Ammon's horn (tissue), 1 donor: ENCODE data around the gene YIPF7.

Experiments
- DNase-seq: peaks from one replicate; pipeline ENCODE4 v3.0.0-alpha.2; 2016; ENCODE audit warnings: low spot score

Gene YIPF7

DNA sequence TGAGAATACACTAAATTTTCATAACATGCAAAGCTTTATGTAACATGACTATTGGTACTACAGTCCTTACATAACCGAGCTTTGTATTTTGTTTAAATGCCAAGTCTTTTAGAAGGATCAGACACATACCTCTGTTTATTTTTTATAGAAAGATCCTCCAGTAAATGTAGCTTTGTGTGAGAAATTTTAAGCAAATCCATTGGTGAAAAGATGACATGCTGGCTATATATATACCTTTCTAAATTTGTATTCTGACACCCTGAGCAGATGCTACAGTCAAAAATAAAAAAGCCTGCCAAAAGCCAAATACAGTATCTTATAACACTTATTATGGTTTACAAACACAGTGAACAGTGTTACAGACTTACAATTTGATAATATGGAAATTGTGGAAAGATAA, at the start of gene YIPF7:
Gene YIPF7, minus strand, starts transcription at position 201 of the 400 bp plus-strand sequence. CDS start 1,525 bp downstream, outside the sequence.
- DNase-seq: no peak

DNA sequence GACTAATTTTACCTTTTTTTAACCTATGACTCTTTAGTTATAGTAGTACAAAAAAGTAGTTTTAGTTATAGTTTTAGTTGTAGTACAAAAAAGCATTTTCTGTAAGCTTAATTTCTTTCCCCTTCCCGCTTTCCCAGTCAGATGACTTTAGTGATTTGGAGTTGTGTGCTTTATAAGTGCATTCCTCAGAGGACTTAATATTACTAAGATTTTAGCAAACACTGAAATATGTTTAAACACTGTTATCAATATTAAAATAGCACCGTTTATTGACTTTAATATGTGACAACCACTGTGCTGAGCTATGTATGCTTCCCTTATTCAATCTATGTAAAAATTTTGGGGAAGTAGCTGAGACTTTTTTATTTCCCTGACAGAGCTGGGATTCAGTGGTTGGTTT, 49.6 kb upstream of the YIPF7 start:
- DNase-seq: no peak

DNA sequence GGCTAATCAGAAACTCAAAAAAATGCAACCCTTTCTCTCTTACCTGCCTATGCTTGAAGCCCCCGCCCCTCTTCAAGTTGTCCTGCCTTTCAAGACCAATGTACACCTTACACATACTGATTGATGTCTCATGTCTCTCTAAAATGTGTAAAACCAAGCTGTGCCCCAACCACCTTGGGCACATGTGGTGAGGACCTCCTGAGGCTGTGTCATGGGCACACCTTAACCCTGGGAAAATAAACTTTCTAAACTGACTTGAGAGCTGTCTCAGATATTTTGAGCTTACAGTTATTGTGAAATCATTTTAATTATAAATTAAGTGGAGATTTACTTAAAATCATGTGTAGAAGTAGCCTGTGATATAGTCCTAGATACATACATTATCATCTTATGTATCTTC, 49.0 kb upstream of the YIPF7 start:
- DNase-seq: no peak

DNA sequence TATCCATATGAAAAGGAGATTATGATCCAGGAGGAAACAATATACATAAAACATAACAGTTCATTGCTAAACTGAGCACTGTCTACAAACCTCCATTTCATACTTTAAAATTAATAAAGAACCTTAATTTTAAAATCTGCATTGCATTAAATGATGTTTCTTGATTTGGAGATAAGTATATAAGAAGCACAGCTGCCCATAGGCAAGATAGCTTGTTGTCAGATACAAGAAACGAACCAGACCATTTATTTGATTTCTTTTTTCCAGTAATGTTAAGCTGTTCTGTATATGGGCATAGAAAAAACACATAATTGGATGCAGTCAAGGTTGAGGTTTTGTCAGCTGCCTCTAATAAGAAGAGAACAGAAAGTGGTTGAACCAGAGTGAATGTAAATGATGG, 33.2 kb upstream of the YIPF7 start:
- no peak for DNase-seq

DNA sequence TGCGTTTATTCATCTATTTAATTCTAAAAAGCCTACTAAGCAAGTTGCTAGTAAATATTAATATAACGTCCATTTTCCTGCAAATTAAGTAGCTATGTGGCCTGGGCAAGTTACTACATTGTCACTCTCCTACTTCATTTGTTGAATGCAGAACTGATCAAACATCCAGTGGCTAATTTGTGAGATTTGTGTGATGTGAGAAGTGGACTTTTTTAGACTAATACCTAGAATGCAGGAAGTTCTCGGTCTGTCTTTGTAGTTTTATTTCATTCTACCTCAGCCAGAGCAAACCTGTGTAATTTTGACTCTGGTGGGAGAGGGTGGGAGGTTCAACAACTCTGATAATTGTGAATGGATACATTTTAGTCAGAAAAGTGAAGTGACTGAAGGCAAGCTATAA, 27.6 kb upstream of the YIPF7 start:
- DNase-seq: no peak

DNA sequence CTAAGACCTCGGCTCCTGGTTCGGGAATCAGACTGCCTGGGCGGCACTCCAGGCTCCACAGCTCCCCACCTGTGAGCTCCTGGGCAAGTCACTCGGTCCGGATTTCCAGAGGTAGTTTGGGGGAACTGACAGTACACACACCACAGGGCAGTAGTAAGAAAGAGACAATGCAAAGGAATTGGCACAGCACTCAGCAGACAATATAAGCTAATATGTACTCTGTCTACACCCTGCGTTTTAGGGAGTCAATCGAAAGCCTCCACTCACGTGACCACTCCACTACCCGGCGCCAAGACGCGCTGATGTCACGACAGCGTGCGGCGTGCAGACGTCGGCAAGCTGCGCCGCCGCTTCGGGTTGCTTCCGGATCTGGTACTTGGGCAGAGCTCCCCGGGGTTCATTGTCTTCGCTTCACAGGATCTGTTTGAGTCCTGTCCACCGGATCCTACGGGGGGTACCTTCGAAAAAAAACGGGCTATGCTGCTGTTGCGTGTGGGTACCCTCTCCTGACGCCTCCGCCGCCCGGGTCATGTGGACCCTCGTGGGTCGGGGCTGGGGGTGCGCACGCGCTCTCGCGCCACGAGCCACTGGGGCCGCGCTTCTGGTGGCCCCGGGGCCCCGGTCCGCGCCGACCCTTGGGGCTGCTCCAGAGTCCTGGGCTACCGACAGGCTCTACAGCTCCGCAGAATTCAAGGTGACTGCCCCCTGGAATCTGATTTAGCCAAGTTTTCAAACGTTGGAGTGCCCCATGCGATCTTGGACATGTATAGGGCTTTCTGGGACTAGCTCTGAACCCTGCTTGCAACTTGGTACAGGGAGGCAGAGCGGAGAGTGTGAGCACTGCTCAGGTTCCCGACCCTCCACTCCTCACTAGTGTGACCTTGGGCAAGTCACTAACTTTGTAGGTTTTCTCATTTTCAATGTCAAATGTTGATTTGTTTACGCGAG, 26.9 kb upstream of the YIPF7 start, which contains the start of gene GUF1:
Gene GUF1, plus strand, starts transcription at position 327 of the 948 bp plus-strand sequence. Its CDS starts 203 bp downstream, at position 530.
- peak; percentile 96 for DNase-seq

DNA sequence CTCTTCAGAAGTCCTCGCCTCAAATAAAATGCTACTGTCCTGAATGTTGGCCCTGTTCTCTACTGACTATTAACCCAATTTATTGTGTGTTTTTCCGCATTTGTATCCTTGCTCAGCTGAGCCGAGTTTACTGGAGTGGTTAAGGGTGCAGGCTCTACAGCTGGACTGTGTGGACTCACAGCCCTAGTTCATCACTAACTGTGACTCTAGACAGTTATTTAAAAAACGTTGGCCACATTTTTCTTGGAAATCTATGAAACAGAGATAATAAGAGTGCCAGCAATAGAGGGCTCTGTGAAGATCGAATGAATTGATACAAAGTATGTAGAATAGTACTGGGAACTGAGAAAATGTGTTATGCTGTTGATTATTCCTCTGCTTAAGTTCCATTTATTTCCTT, 23.9 kb upstream of the YIPF7 start:
- DNase-seq: no peak

DNA sequence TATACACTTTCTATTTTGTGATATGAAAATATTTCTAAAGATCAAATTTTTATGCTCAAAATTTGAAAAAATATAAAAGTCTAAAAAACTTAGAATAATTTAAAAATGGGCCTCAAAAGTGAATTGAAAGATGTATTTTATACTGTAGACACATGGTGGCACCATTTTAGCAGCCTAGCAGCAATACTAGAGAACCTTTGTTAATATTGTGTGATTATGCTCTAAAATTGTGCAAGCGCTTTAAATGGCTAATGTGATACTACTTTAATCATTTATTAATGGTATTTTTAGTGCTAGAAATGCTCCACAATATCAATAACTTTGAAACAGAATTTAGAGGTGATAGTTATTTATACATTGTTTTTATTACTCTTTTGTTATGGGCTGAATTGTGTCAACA, 23.0 kb upstream of the YIPF7 start:
- no peak for DNase-seq

DNA sequence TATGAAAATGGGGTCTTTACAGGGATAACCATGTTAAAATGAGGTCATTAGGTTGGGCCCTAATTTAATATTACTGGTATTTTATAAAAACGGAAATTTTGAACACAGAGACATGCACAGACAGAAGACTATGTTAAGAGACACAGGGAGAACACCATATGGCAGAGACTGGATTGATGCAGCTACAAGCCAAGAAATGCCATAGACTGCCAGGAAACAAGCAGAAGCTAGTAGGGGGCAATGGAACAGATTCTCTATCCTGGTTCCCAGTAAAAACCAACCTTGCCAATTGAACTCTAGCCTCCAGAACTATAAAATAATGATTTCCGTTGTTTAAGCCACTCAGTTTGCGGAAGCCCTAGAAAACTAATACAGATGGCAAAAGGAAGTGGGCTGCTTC, 20.2 kb upstream of the YIPF7 start:
- no peak for DNase-seq

DNA sequence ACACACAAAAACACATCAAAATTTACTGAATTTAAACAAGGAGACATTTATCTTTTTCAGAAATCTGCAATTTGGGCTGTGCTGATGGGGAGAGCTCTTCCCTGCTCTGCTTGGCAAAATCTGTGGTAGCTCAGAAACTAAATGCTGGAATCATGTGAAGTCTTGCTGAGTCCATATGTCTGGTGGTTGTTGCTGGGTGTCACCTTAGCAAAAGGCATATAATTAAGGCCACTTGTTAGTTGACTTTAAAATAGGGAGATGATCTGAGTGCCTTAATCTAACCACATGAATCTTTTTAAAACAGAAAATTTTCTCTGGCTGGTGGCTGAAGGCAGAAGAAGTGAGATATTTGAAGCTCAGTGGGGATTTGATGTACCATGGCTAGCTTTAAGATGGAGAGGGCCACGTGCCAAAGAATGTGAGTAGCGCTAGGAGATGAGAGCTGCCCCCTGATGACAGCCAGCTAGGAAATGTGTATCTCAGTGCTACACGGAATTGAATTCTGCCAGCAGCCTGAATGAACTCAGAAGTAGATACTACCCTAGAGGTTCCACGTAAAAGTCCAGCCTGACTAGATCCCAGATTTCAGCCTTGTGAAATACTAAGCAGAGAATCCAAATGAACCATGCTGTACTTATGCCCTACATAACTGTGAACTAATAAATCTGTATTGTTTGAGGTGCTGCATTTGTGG, 19.2 kb upstream of the YIPF7 start:
- no peak for DNase-seq

DNA sequence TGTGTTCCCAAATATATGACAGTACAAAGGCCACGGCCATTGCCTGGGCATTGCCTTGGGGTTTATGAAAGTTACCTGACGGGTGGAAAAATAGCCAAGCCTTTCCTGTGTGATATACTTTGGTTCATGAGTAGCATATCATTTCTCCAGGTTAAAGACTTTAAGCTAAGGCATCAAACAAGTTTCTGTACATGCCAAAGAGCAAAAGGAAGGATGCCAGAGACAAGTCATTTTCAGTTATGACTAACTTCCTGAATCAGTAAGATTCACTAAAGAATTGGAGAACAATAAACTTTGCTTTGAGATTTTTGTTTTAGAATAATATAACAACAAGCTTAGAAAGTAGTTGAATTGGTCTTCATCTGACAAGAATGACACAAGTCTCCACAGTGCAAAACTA, 17.1 kb upstream of the YIPF7 start:
- DNase-seq: no peak

DNA sequence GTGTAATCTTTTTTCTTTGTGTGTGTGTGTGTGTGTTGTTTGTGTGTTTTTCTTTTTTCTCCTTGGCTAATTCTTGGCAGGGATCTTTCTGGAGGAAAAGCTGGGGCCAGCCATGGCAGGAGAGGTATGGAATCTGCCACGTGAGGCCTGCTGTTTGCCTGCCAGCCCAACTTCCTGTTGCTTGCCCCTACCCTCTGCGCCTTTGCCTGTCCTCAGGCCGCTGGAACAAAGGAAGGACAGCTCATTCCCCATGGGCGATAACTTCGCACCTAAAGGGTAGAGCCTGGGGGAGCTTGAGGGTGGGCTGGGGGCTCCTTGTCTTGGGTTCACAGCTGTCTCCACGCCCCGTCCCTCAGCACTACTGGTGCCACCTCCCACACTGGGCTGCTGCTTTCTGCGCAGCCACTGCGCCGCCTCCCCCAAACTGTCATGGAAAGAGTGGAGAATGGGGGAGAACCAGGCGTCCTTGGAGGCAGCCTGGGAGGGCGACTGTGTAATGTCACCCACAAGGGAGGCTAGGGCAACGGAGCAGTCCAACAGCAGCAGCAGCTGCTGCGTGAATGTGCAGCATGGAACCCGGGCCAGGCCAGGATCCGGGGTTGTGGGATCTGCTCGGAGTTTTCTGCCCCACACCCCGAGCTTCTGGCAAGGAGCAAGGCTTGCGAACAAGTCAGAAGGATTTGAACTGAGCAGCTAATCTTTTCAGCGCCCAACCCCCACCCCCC, 12.3 kb upstream of the YIPF7 start:
- DNase-seq: no peak

DNA sequence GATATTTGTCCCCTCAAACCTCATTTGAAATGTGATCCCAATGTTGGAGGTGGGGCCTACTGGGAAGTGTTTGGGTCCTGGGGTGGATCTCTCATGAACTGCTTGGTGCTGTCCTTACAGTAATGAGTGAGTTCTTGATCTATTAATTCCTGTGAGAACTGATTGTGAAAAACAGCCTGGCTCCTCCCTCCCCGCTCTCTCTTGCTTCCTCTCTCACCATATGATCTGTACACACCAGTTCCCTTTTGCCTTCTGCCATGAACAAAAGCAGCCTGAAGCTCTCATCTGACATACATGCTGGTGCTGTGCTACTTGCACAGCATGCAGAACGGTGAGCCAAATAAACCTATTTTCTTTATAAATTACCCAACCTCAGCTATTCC, 11.2 kb upstream of the YIPF7 start:
- DNase-seq: peak; percentile 45

DNA sequence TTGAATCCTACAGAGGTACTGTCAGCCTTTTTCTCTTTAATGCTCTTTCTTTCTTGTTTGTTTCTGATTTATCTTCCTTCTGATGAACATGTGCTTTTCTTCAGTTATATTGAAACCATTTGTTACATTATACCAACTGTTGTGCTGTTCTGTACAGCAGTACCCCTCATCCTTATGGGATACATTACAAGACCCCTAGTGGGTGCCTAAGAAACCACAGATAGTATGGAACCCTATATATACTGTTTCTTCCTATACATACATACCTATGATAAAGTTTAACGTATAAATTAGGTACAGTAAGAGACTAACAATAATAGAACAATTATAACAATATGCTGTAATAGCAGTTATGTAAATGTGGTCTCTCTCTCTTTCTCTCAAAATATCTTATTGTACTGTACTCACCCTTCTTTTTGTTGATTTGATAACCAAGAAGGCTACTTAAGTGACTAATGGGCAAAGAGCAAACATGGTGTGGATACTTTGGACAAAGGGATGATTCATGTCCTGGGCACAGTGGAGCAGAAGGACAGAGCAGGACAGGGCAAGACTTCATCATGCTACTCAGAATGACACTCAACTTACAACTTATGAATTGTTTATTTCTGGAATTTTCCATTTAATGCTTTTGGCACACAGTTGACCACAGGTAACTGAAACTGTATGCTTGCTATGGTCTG, 10.7 kb upstream of the YIPF7 start:
- no peak for DNase-seq

DNA sequence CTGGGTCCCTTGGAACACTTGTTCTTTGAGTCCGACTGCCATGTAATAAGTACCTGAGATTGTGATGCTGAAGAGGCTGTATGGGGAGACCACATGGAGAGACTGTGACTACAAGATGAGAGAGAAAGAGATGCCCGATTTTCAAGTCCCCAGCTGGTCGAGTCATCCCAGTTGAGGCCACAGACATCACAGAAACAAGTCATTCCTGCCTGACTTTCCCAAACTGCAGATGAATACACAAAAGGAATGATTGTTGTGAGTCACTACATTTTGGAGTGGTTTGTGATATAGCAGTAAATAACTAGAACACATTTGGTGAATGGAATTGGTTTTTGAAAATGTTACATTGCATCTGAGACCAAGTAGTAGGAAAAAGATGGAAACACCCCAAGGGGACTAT, 9.0 kb upstream of the YIPF7 start:
- DNase-seq: no peak

DNA sequence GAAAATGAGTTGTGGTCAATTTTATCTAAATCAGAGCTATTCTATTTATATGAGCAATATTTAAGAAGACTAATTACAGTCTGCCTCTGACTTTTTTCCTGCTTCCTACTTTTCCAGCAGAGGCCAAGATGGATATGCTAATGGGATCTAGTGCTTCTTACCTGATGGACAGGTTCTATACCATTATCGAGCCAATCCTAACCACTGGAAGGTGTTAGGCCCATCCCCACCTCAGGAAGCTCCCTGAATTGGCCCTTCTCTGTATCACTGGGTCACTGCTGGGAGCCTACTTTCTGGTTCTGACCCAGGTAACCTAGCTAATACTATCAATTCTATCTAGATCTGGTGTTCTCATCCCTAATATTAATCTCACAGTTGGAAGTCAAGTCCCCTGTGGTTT, 577 bp upstream of the YIPF7 start:
- DNase-seq: no peak

DNA sequence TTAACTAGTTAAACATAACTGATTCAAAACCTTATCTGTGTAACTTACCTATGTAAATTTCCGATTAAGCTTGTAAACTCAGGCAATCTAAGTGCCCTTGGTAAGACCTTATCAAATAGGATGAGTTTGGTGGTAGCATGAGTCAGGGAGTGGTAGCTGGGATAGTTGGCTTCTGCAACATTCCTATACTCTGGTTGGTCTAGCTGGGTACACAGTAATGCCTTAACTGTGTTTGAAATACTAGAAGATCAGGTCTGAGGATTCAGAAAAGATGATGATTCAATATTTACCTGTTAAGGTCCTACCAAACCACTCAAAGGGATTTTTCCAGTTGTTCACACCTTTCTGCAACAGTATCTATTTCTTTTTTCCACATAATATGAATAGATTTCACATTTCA, 5.3 kb downstream of the YIPF7 start:
- no peak for DNase-seq

DNA sequence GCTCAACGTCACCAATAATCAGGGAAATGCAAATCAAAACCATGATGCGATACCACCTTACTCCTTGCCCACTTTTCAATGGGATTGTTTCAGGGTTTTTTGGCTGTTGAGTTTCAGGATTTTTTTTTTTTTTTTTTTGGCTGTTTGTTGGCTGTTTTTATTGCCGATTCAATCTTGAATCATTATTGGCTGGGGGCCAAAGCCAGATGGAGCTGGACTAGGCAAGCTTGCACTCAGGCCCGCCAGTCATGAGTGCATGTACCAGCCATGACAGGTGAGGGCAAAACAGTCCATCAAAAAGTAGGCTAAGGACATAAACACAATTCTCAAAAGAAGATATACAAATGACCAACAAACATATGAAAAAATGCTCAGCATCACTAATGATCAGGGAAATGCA, 13.3 kb downstream of the YIPF7 start:
- no peak for DNase-seq

DNA sequence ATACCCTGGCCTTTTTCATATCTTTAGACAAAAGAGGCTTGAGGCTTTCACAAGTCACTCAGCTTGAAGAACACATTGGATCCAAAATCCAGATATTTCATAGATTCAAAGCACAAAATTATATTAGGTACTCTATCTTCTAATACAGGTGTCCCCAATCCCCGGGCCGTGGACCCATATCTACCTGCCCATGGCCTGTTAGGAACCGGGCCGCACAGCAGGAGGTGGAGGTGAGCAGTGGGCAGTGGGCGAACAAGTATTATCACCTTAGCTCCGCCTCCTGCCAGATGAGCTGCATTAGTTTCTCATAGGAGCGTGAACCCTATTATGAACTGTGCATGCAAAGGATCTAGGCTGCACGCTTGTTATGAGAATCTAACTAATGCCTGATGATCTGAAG, 18.7 kb downstream of the YIPF7 start:
- no peak for DNase-seq

DNA sequence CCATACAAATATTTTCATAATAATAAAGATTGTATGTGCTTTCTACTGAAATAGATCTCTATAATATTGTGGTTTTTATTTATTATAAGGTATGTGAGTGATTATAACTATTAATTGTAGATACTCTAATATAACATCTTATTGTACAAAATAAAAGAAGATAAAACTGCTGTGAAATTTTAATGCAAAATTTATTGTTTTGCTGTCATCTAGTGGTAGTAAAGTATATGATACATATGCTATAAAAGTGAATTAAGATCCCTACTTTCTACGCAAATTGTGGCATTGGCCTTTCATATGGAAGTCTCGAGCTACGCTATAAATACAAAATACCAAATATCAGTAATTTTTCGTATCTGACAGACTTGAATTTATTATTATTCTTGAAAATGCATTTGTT, 19.3 kb downstream of the YIPF7 start:
- DNase-seq: no peak

DNA sequence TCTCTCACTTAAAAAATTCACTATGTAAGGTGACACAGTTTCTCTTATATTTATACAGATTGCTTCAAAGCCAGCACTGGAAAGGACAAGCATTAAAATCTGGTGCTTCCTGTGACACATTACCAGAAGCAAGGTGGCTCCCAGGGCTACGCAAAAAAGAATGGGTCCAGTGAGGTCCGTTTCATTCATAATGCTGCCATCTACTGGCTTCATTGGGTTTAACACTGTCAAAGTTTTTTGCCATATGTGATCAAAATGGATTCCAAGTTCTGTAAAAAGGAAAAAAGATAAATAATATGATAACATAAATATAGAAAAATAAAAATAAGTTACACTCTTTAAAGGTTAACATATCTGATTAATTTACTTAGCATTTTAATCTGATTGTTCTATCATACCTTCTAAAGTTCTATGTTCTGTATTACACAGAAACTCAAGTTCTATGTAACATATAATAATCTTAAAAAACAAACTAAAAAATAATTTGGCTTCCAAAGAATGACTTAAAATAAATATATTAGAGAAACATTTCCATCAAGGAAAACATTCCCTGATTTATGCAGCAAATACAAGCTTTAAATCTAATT, 22.1 kb downstream of the YIPF7 start:
- peak; percentile 65 for DNase-seq

DNA sequence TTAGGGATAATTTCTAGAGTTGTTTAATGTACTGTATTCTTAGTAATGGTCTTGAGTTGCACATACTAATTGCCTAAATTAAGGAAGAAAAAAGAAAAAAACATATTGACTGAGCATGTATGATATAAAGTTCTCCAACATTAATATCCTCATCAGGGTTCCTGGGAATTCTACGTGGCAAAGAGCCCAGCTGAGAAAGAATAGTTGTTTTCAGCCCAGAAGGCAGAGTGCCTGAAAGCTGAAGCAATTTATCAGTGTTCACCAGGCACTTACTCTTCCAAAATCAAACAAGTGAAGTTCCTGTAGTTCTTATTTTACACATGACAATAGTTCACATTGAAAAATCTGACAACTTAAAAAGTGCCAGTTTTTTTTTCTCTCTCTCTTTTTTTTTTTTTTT, 27.7 kb downstream of the YIPF7 start:
- peak; percentile 7 for DNase-seq
